ENCODE results near the gene GEN1. TPM values are rescaled to one million over a fixed set of nuclear protein-coding genes. Genes with fewer than 3 reads are reported as not detected.

The GEN1 gene
- total RNA-seq (1 to 10 TPM; 3.5 to 5.5 (median 4.3) TPM), polyA plus RNA-seq (1.5 TPM)
- long read RNA-seq, donor 1, full-length matches to known transcripts: 1 of 5 reads
- long read RNA-seq, donor 1, partial matches to known transcripts: 1 of 5 reads
- long read RNA-seq, donor 1, other reads (novel, unspliced or antisense): 3 of 5 reads
- long read RNA-seq, donor 2, full-length matches to known transcripts: 1 of 2 reads
- long read RNA-seq, donor 2, partial matches to known transcripts: 1 of 2 reads
- long read RNA-seq, donor 2, other reads (novel, unspliced or antisense): 0 of 2 reads
- long read RNA-seq, donor 3, full-length matches to known transcripts: 7 of 8 reads
- long read RNA-seq, donor 3, partial matches to known transcripts: 0 of 8 reads
- long read RNA-seq, donor 3, other reads (novel, unspliced or antisense): 1 of 8 reads
- long read RNA-seq, donor 4, full-length matches to known transcripts: 3 of 4 reads
- long read RNA-seq, donor 4, partial matches to known transcripts: 0 of 4 reads
- long read RNA-seq, donor 4, other reads (novel, unspliced or antisense): 1 of 4 reads

GRCh38 chr2:17753803-17754663, at the start of gene GEN1, which contains the start of gene SMC6:
Gene GEN1 (plus strand): TSS chr2:17754138. CDS start chr2:17759944, 5,806 bp downstream.
Gene SMC6 (minus strand): TSS chr2:17753810. CDS start chr2:17745946, 7,864 bp downstream.
- WGBS: under 1% methylated on average over 76 of the region's 76 CpGs

GRCh38 chr2:17706845-17707244, 47.1 kb upstream of the GEN1 start:
- H3K4me3 ChIP-seq (ENCODE audit: low read length): no peak overlapping the region
- peaks cover 5% of the 10 kb centered on the region for H3K4me1 ChIP-seq (ENCODE audit: control insufficient read depth, insufficient read depth, low read length)
- WGBS: 73% methylated on average over 4 of the region's 4 CpGs
- H3K27me3 ChIP-seq (ENCODE audit: control insufficient read depth, insufficient read depth): no peaks in the 10 kb centered on the region
- no peaks in the 10 kb centered on the region for H3K9me3 ChIP-seq (ENCODE audit: control insufficient read depth, low read length)
- no peak for ATAC-seq
- H3K27ac ChIP-seq (ENCODE audit: low read length): no peak overlapping the region
- DNase-seq: no peak
- intact Hi-C loops (cut with DNase I): no loop called here

More at GRCh38 chr2:17753803-17754663, at the start of gene GEN1, which contains the start of gene SMC6:
- Histone ChIP-seq H3K27ac (ENCODE audit: low read length) (peak within 1 kb of the TSS; percentile 99), H3K9me3 (ENCODE audit: control insufficient read depth, low read length) (no peaks in the 10 kb centered on the region), H3K27me3 (ENCODE audit: control insufficient read depth, insufficient read depth) (no peaks in the 10 kb centered on the region), H3K4me3 (ENCODE audit: low read length) (peak within 1 kb of the TSS; percentile 51), H3K4me1 (ENCODE audit: control insufficient read depth, insufficient read depth, low read length) (peaks cover 3% of the 10 kb centered on the region)
- peak; percentile 91 to 96 (median 95) for DNase-seq
- ATAC-seq: peak; percentile 97 to 98
- intact Hi-C loops (cut with DNase I): loop anchor here in 2 of 4 donors (10.0 kb wide), 1 partner anchor 71 kb away; no protein-coding TSS in a partner anchor

- DNase-seq (no peak), ATAC-seq (peak in 1 of 2 donors; percentile 36)
- Histone ChIP-seq H3K4me1 (ENCODE audit: control insufficient read depth, insufficient read depth, low read length) (peaks cover 5% of the 10 kb centered on the region), H3K4me3 (ENCODE audit: low read length) (no peak overlapping the region), H3K27me3 (ENCODE audit: control insufficient read depth, insufficient read depth) (no peaks in the 10 kb centered on the region), H3K27ac (ENCODE audit: low read length) (no peak overlapping the region), H3K9me3 (ENCODE audit: control insufficient read depth, low read length) (no peaks in the 10 kb centered on the region)
- 69% methylated on average over 1 of the region's 1 CpG for WGBS
- intact Hi-C loops (cut with DNase I): no loop called here
Measured at GRCh38 chr2:17708501-17708900, 45.4 kb upstream of the GEN1 start.

GRCh38 chr2:17709897-17710296, 44.0 kb upstream of the GEN1 start:
- 40% methylated on average over 2 of the region's 2 CpGs for WGBS
- peak; percentile 53 to 64 for ATAC-seq
- Histone ChIP-seq H3K4me1 (ENCODE audit: control insufficient read depth, insufficient read depth, low read length) (peaks cover 5% of the 10 kb centered on the region), H3K27ac (ENCODE audit: low read length) (no peak overlapping the region), H3K27me3 (ENCODE audit: control insufficient read depth, insufficient read depth) (no peaks in the 10 kb centered on the region), H3K9me3 (ENCODE audit: control insufficient read depth, low read length) (no peaks in the 10 kb centered on the region), H3K4me3 (ENCODE audit: low read length) (no peak overlapping the region)
- no peak for DNase-seq
- intact Hi-C loops (cut with DNase I): loop anchor here in 1 of 4 donors (10.0 kb wide), 1 partner anchor 115 kb away; no protein-coding TSS in a partner anchor

GRCh38 chr2:17710547-17711248, 43.2 kb upstream of the GEN1 start:
- ATAC-seq: no peak
- WGBS: 92% methylated on average over 9 of the region's 9 CpGs
- DNase-seq: no peak
- intact Hi-C loops (cut with DNase I): loop anchor here in 1 of 4 donors (10.0 kb wide), 1 partner anchor 114 kb away; no protein-coding TSS in a partner anchor
- Histone ChIP-seq H3K27ac (ENCODE audit: low read length) (no peak overlapping the region), H3K9me3 (ENCODE audit: control insufficient read depth, low read length) (no peaks in the 10 kb centered on the region), H3K4me1 (ENCODE audit: control insufficient read depth, insufficient read depth, low read length) (peaks cover 5% of the 10 kb centered on the region), H3K4me3 (ENCODE audit: low read length) (no peak overlapping the region), H3K27me3 (ENCODE audit: control insufficient read depth, insufficient read depth) (no peaks in the 10 kb centered on the region)

GRCh38 chr2:17713291-17713690, 40.6 kb upstream of the GEN1 start:
- H3K27me3 ChIP-seq (ENCODE audit: control insufficient read depth, insufficient read depth): no peaks in the 10 kb centered on the region
- ATAC-seq: peak in 1 of 2 donors; percentile 57
- no peak overlapping the region for H3K27ac ChIP-seq (ENCODE audit: low read length)
- 72% methylated on average over 1 of the region's 1 CpG for WGBS
- intact Hi-C loops (cut with DNase I): loop anchor here in 1 of 4 donors (10.0 kb wide), 1 partner anchor 112 kb away; no protein-coding TSS in a partner anchor
- H3K4me1 ChIP-seq (ENCODE audit: control insufficient read depth, insufficient read depth, low read length): peaks cover 5% of the 10 kb centered on the region
- no peak overlapping the region for H3K4me3 ChIP-seq (ENCODE audit: low read length)
- no peaks in the 10 kb centered on the region for H3K9me3 ChIP-seq (ENCODE audit: control insufficient read depth, low read length)
- DNase-seq: peak in 1 of 3 donors; percentile 37

- ATAC-seq: no peak
- intact Hi-C loops (cut with DNase I): loop anchor here in 1 of 4 donors (10.0 kb wide), 1 partner anchor 107 kb away; no protein-coding TSS in a partner anchor
Measured at GRCh38 chr2:17717666-17718065, 36.3 kb upstream of the GEN1 start.

GRCh38 chr2:17718689-17719088, 35.2 kb upstream of the GEN1 start:
- WGBS: 68% methylated on average over 5 of the region's 5 CpGs
- ATAC-seq: no peak
- Histone ChIP-seq H3K4me3 (ENCODE audit: low read length) (no peak overlapping the region), H3K27me3 (ENCODE audit: control insufficient read depth, insufficient read depth) (no peaks in the 10 kb centered on the region), H3K4me1 (ENCODE audit: control insufficient read depth, insufficient read depth, low read length) (no peaks in the 10 kb centered on the region), H3K27ac (ENCODE audit: low read length) (no peak overlapping the region), H3K9me3 (ENCODE audit: control insufficient read depth, low read length) (no peaks in the 10 kb centered on the region)
- intact Hi-C loops (cut with DNase I): loop anchor here in 1 of 4 donors (10.0 kb wide), 1 partner anchor 106 kb away; no protein-coding TSS in a partner anchor
- DNase-seq: no peak

More at GRCh38 chr2:17717666-17718065, 36.3 kb upstream of the GEN1 start:
- WGBS: 89% methylated on average over 4 of the region's 4 CpGs
- DNase-seq: no peak
- Histone ChIP-seq H3K27me3 (ENCODE audit: control insufficient read depth, insufficient read depth) (no peaks in the 10 kb centered on the region), H3K27ac (ENCODE audit: low read length) (no peak overlapping the region), H3K4me1 (ENCODE audit: control insufficient read depth, insufficient read depth, low read length) (no peaks in the 10 kb centered on the region), H3K4me3 (ENCODE audit: low read length) (no peak overlapping the region), H3K9me3 (ENCODE audit: control insufficient read depth, low read length) (no peaks in the 10 kb centered on the region)

- no peak for DNase-seq
- Histone ChIP-seq H3K27ac (ENCODE audit: low read length) (no peak overlapping the region), H3K4me3 (ENCODE audit: low read length) (no peak overlapping the region), H3K4me1 (ENCODE audit: control insufficient read depth, insufficient read depth, low read length) (no peaks in the 10 kb centered on the region), H3K9me3 (ENCODE audit: control insufficient read depth, low read length) (no peaks in the 10 kb centered on the region), H3K27me3 (ENCODE audit: control insufficient read depth, insufficient read depth) (no peaks in the 10 kb centered on the region)
- intact Hi-C loops (cut with DNase I): loop anchor here in 2 of 4 donors (5.0 to 10.0 kb wide), 2 partner anchors 105 to 113 kb away; no protein-coding TSS in a partner anchor
- 73% methylated on average over 4 of the region's 4 CpGs for WGBS
- no peak for ATAC-seq
Measured at GRCh38 chr2:17719562-17720371, 34.2 kb upstream of the GEN1 start.

All from right cardiac atrium (tissue), 5 donors.